MM.1S (cell line): ENCODE results near the gene GOLGA2.

Source experiments
- CTCF ChIP-seq: fragments of 300-600 bp; sonication (generic); IDR thresholded peaks from 2 replicates; pipeline ENCODE4 v1.5.1; 2016; ENCODE audit warnings: antibody characterized with exemption, low read length, mixed read lengths
- EZH2 ChIP-seq: fragments of 300-600 bp; sonication (generic); optimal IDR thresholded peaks from 2 replicates; pipeline ENCODE3; 2017; ENCODE audit warnings: low read depth, mild to moderate bottlenecking, antibody characterized with exemption, low read length, mixed read lengths
- EZH2phosphoT487 ChIP-seq: fragments of 300-600 bp; sonication (generic); IDR thresholded peaks from 2 replicates; pipeline ENCODE4 v1.6.1; 2018; ENCODE audit warnings: antibody characterized with exemption, low read length

- no peak for TF ChIP-seq CTCF
- no peak for TF ChIP-seq EZH2phosphoT487
- no peak for TF ChIP-seq EZH2
Observed at GRCh38 chr9:128271112-128271511, 4.7 kb downstream of the GOLGA2 start.
